T-cell (primary cell): Measurements from ENCODE around the gene ATP2A1. TPM values are rescaled to one million over a fixed set of nuclear protein-coding genes. Genes with fewer than 3 reads are reported as not detected.

Experiments used
- ATAC-seq, 4 experiments: fragments of 200-7000 bp in 3 of 4; fragments of 150-1000 bp in 1 of 4; cut with Tn5 transposase; replicated peaks in 1 of 4; 1 replicate in 3 of 4; 2 replicates in 1 of 4; pipeline ENCODE4 v1.10.0; 2021; ENCODE audit warnings: moderate library complexity in 3 of 4, mild to moderate bottlenecking in 2 of 4, moderate number of reproducible peaks in 1 of 4
- CTCF ChIA-PET, 2 donors: fragments of 300-600 bp; sonication (Branson Sonifier 250); formaldehyde crosslinking; loops; one replicate each; lab custom pipeline; 2022; ENCODE audit warnings: antibody characterized with exemption in 2 of 2; lab: Charles Lee
- POLR2A ChIA-PET, 2 donors: fragments of 300-600 bp; sonication (Branson Sonifier 250); formaldehyde crosslinking; loops; one replicate each; lab custom pipeline; 2022; ENCODE audit warnings: antibody characterized with exemption in 2 of 2; lab: Charles Lee
- DNase-seq, 35 experiments: peaks; one replicate each; pipeline versions ENCODE4 v3.0.0 to v3.0.0-alpha.2; 2013 to 2023
- H3K27ac ChIP-seq: one replicate; pipeline ENCODE4 v1.5.1; 2013; ENCODE audit warnings: low read length
- H3K27me3 ChIP-seq, 2 experiments: replicated peaks in 1 of 2; 1 replicate in 1 of 2; 2 replicates in 1 of 2; pipeline versions ENCODE4 v1.6.1 to v1.7.0; 2013; ENCODE audit warnings: low read length in 1 of 2, mixed read lengths in 1 of 2; ENCODE audit not compliant: control insufficient read depth in 2 of 2, insufficient read depth in 2 of 2; ENCODE audit errors: extremely low read depth in 1 of 2
- H3K36me3 ChIP-seq, 2 donors: 1 replicate in 1 of 2; 2 replicates in 1 of 2; pipeline versions ENCODE4 v1.6.1 to v1.7.0; 2013; ENCODE audit warnings: low read length in 1 of 2; ENCODE audit not compliant: control insufficient read depth in 2 of 2, insufficient read depth in 1 of 2; ENCODE audit errors: extremely low read depth in 1 of 2
- H3K4me1 ChIP-seq, 2 experiments: 1 replicate in 1 of 2; 2 replicates in 1 of 2; pipeline versions ENCODE4 v1.6.1 to v1.7.0; 2013; ENCODE audit warnings: low read length in 2 of 2, mixed read lengths in 1 of 2; ENCODE audit not compliant: insufficient read depth in 2 of 2, control insufficient read depth in 1 of 2; ENCODE audit errors: extremely low read depth in 1 of 2
- H3K4me3 ChIP-seq, 2 donors: 1 replicate in 1 of 2; 2 replicates in 1 of 2; pipeline versions ENCODE4 v1.5.1 to v1.7.0; 2013; ENCODE audit warnings: mild to moderate bottlenecking in 2 of 2, low read length in 1 of 2, moderate library complexity in 1 of 2; ENCODE audit not compliant: control insufficient read depth in 1 of 2; ENCODE audit errors: extremely low read depth in 1 of 2
- H3K9me3 ChIP-seq: 2 replicates; pipeline ENCODE4 v1.7.0; 2013
- H3K27ac Mint-ChIP-seq, 2 donors: one replicate each; pipeline ENCODE4 v1.8.0; 2020 to 2021; ENCODE audit warnings: mild to moderate bottlenecking in 2 of 2, mixed read lengths in 2 of 2
- H3K27me3 Mint-ChIP-seq, 2 donors: one replicate each; pipeline ENCODE4 v1.8.0; 2021 to 2022; ENCODE audit warnings: mixed read lengths in 2 of 2
- H3K36me3 Mint-ChIP-seq: one replicate; pipeline ENCODE4 v1.8.0; 2021; ENCODE audit warnings: mixed read lengths
- H3K4me1 Mint-ChIP-seq, 3 donors: one replicate each; pipeline ENCODE4 v1.8.0; 2020 to 2022; ENCODE audit warnings: mixed read lengths in 3 of 3, mild to moderate bottlenecking in 1 of 3
- H3K4me3 Mint-ChIP-seq, 3 donors: one replicate each; pipeline ENCODE4 v1.8.0; 2020 to 2022; ENCODE audit warnings: mild to moderate bottlenecking in 3 of 3, mixed read lengths in 3 of 3, moderate library complexity in 3 of 3
- H3K9me3 Mint-ChIP-seq, 3 donors: one replicate each; pipeline ENCODE4 v1.8.0; 2020 to 2022; ENCODE audit warnings: mixed read lengths in 3 of 3
- WGBS: methylation state at CpG from one replicate; pipeline ENCODE4 v1.1.5; 2013; ENCODE audit warnings: missing lambda C conversion rate; ENCODE audit not compliant: insufficient coverage; 5-methylcytosine and 5-hydroxymethylcytosine counted together
- total RNA-seq, 35 experiments: library from RNA in 6 of 35; stranded (reverse) in 6 of 35; fragments of 120-200 nt in 1 of 35; gene quantifications; one replicate each; pipeline versions ENCODE4 v1.2.1 to v1.2.4 and lab custom pipeline; 2013 to 2026

ATP2A1 gene
- total RNA-seq, 5 donors from 2014 or later (not counting 1 experiment from before 2014, with no cell fraction given): 0.82 to 1.6 (median 0.95) TPM

DNA sequence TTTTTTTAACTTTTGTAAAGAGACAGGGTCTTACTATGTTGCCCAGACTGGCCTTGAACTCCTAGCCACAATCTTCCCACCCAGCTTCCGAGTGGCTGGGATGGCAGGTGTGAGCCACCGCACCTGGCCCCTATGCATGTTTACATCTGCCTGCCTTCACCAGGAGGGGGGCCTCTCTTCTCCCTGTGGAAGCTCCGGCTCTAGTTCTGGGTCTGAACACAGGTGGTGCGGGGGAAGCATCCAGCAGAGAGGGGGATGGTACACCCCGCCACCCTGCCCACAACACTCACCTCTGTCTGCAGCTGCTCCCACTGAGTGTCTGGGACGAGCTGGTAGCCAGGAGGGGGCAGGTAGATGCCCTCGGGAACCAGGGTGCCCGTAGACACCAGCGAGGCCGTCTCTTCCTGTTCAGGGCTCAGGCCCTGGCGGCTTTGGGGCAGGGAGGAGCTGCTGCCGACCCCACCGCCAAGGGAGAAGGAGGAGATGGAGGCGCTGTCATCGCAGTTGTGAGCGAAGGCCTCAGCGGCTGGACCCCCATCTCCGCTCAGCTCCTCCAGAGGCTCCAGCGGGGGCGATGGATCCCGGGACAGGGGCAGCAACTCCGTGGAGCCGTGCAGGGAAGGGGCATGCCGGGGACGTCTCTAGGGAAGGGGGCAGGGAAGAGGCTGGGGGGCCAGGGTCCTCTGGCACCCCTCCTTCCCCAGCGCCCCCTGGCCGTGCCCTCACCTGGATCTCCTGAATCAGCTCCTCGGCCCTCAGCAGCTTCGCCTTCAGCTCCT, 35.8 kb downstream of the ATP2A1 start:
- POLR2A ChIA-PET: interaction anchor here in 1 of 2 donors (0.5 kb wide), 1 partner anchor 24 kb away, joined by 3 read pairs; no protein-coding TSS in a partner anchor
- Histone ChIP-seq H3K27me3 (no peaks in the 10 kb centered on the region), H3K27ac (no peak overlapping the region), H3K4me3 (no peak overlapping the region), H3K9me3 (no peaks in the 10 kb centered on the region), H3K4me1 (no peaks in the 10 kb centered on the region), H3K36me3 (peaks cover 22 to 41% of the 10 kb centered on the region in 2 donors)
- Mint-ChIP-seq H3K27ac (no peak overlapping the region), H3K9me3 (no peaks in the 10 kb centered on the region), H3K4me3 (no peak overlapping the region), H3K36me3 (peaks cover 26% of the 10 kb centered on the region), H3K27me3 (no peaks in the 10 kb centered on the region), H3K4me1 (no peaks in the 10 kb centered on the region)
- CTCF ChIA-PET: no interaction called here
- WGBS: 95% methylated on average over 15 of the region's 29 CpGs
- ATAC-seq (no peak), DNase-seq (no peak)

DNA sequence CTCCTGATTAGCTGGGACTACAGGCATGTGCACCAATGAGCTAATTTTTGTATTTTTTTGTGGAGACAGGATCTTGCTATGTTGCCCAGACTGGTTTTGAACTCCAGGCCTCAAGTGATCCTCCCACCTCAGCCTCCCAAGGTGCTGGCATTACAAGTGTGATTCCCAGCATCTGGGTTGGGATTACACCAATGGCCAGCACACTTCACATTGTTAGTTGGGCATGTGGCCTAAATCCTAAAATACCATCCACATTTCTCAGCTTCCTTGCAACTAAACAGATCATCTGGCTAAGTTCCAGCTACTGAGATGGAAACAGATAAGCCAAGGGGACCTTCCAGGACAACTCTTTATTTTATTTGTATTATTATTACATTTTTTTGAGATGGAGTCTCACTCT, 36.9 kb downstream of the ATP2A1 start:
- no peak overlapping the region for H3K27ac Mint-ChIP-seq
- H3K27me3 Mint-ChIP-seq: no peaks in the 10 kb centered on the region
- ATAC-seq (no peak), DNase-seq (no peak)
- H3K4me1 ChIP-seq: no peaks in the 10 kb centered on the region
- CTCF ChIA-PET: interaction anchor here (0.6 kb wide), 2 partner anchors 38 to 84 kb away, joined by 3 to 5 read pairs; no protein-coding TSS in a partner anchor
- peaks cover 18 to 49% of the 10 kb centered on the region in 2 donors for H3K36me3 ChIP-seq
- H3K9me3 Mint-ChIP-seq: no peaks in the 10 kb centered on the region
- H3K9me3 ChIP-seq: no peaks in the 10 kb centered on the region
- H3K4me1 Mint-ChIP-seq: no peaks in the 10 kb centered on the region
- H3K27me3 ChIP-seq: no peaks in the 10 kb centered on the region
- H3K27ac ChIP-seq: no peak overlapping the region
- peaks cover 31% of the 10 kb centered on the region for H3K36me3 Mint-ChIP-seq
- no peak overlapping the region for H3K4me3 Mint-ChIP-seq
- POLR2A ChIA-PET: interaction anchor here in 1 of 2 donors (0.5 kb wide), 1 partner anchor 23 kb away, joined by 3 read pairs; no protein-coding TSS in a partner anchor
- H3K4me3 ChIP-seq: no peak overlapping the region

GRCh38 chr16:28917095-28917494, 38.8 kb downstream of the ATP2A1 start:
- no peaks in the 10 kb centered on the region for H3K4me1 ChIP-seq
- DNase-seq: no peak
- peaks cover 36% of the 10 kb centered on the region for H3K36me3 Mint-ChIP-seq
- no peaks in the 10 kb centered on the region for H3K4me1 Mint-ChIP-seq
- no peak overlapping the region for H3K4me3 ChIP-seq
- no peak overlapping the region for H3K27ac ChIP-seq
- CTCF ChIA-PET: interaction anchor here (0.7 to 1.1 kb wide), 2 partner anchors 28 to 57 kb away, joined by 6 to 9 read pairs; no protein-coding TSS in a partner anchor
- ATAC-seq: no peak
- H3K4me3 Mint-ChIP-seq: no peak overlapping the region
- H3K9me3 ChIP-seq: no peaks in the 10 kb centered on the region
- peaks cover 9 to 46% of the 10 kb centered on the region in 2 donors for H3K36me3 ChIP-seq
- no peaks in the 10 kb centered on the region for H3K9me3 Mint-ChIP-seq
- WGBS: 93% methylated on average over 7 of the region's 7 CpGs
- H3K27ac Mint-ChIP-seq: no peak overlapping the region
- H3K27me3 ChIP-seq: no peaks in the 10 kb centered on the region
- POLR2A ChIA-PET: interaction anchor here (0.7 kb wide), 2 partner anchors 22 to 407 kb away, joined by 3 to 4 read pairs; no protein-coding TSS in a partner anchor
- no peaks in the 10 kb centered on the region for H3K27me3 Mint-ChIP-seq

- ATAC-seq (no peak), DNase-seq (no peak)
- Mint-ChIP-seq H3K36me3 (peaks cover 28% of the 10 kb centered on the region), H3K4me1 (peaks cover 4 to 5% (median 4%) of the 10 kb centered on the region in 3 donors), H3K27ac (no peak overlapping the region), H3K4me3 (no peak overlapping the region), H3K27me3 (no peaks in the 10 kb centered on the region), H3K9me3 (no peaks in the 10 kb centered on the region)
- H3K36me3 ChIP-seq: peaks cover 6 to 46% of the 10 kb centered on the region in 2 donors
- no peaks in the 10 kb centered on the region for H3K4me1 ChIP-seq
- no peaks in the 10 kb centered on the region for H3K9me3 ChIP-seq
- no peak overlapping the region for H3K4me3 ChIP-seq
- CTCF ChIA-PET: no interaction called here
- H3K27me3 ChIP-seq: no peaks in the 10 kb centered on the region
- no peak overlapping the region for H3K27ac ChIP-seq
- 100% methylated on average over 1 of the region's 3 CpGs for WGBS
- POLR2A ChIA-PET: no interaction called here
Measured at GRCh38 chr16:28918698-28919097, 40.4 kb downstream of the ATP2A1 start.

GRCh38 chr16:28923231-28923587, 44.9 kb downstream of the ATP2A1 start:
- no peak overlapping the region for H3K4me3 ChIP-seq
- no CpG with 5 or more reads among the region's 3 CpGs for WGBS
- DNase-seq (no peak), ATAC-seq (no peak)
- H3K4me1 ChIP-seq: peaks cover 2 to 12% of the 10 kb centered on the region in 2 experiments
- no peaks in the 10 kb centered on the region for H3K27me3 ChIP-seq
- no peak overlapping the region for H3K27ac ChIP-seq
- H3K36me3 ChIP-seq: peaks cover 0 to 23% of the 10 kb centered on the region in 2 donors
- peak overlapping the region; percentile 63 to 96 (median 92) for H3K4me3 Mint-ChIP-seq
- H3K27me3 Mint-ChIP-seq: no peaks in the 10 kb centered on the region
- peaks cover 14 to 25% (median 16%) of the 10 kb centered on the region in 3 donors for H3K4me1 Mint-ChIP-seq
- POLR2A ChIA-PET: interaction anchor here (0.6 kb wide), 2 partner anchors 22 to 1541 kb away, joined by 3 read pairs; no protein-coding TSS in a partner anchor
- H3K9me3 Mint-ChIP-seq: no peaks in the 10 kb centered on the region
- CTCF ChIA-PET: interaction anchor here in 1 of 2 donors (0.9 kb wide), 1 partner anchor 13 kb away, joined by 6 read pairs; no protein-coding TSS in a partner anchor
- peak overlapping the region; percentile 77 to 88 for H3K27ac Mint-ChIP-seq
- H3K9me3 ChIP-seq: no peaks in the 10 kb centered on the region
- H3K36me3 Mint-ChIP-seq: peaks cover 12% of the 10 kb centered on the region

DNA sequence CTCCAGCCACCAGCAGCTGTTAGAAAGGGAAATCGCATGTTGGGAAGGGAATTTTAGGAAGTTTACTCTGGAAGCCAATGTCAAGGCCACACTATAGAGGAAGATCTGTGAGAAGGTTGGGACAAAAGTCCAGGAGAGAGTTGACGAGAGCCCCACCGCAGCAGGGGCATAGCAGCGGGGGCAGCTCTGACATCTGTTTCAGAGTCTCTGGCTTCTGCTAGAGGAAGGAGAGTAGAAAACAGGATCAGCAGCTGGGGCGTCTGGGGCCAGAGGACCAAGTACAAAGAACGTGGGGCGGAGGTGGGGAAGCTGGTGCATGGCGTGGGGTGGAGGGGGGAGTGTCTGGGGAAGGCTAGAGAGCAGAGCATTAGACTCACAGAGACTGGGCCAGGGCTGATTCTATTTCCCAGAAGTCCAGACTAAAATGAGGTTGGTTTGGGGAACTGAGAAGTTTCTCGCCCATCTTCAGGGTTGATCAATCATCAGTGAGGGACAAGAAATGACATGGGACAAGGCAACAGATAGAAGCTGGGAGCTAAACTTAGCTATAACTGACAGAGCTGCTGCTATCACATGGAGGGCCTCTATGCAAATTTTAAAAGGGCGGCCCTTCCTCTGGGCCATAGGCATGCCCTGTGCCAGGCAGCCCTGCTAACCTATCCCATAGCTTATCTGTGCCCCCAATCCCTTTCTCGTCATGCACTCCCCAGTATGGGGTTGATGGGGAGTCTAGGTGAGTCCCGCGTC, 45.5 kb downstream of the ATP2A1 start:
- 94% methylated on average over 10 of the region's 13 CpGs for WGBS
- peaks cover 0 to 19% of the 10 kb centered on the region in 2 donors for H3K36me3 ChIP-seq
- H3K9me3 ChIP-seq: no peaks in the 10 kb centered on the region
- peaks cover 14 to 25% (median 16%) of the 10 kb centered on the region in 3 donors for H3K4me1 Mint-ChIP-seq
- H3K27ac Mint-ChIP-seq: peak overlapping the region; percentile 88 to 98
- no peaks in the 10 kb centered on the region for H3K27me3 ChIP-seq
- DNase-seq (no peak), ATAC-seq (no peak)
- CTCF ChIA-PET: interaction anchor here in 1 of 2 donors (0.9 kb wide), 1 partner anchor 13 kb away, joined by 3 read pairs; no protein-coding TSS in a partner anchor
- peak overlapping the region; percentile 92 to 96 (median 94) for H3K4me3 Mint-ChIP-seq
- H3K4me3 ChIP-seq: no peak overlapping the region
- peaks cover 2 to 12% of the 10 kb centered on the region in 2 experiments for H3K4me1 ChIP-seq
- H3K36me3 Mint-ChIP-seq: peaks cover 12% of the 10 kb centered on the region
- H3K27me3 Mint-ChIP-seq: no peaks in the 10 kb centered on the region
- H3K9me3 Mint-ChIP-seq: no peaks in the 10 kb centered on the region
- H3K27ac ChIP-seq: peak overlapping the region; percentile 91
- POLR2A ChIA-PET: interaction anchor here in 1 of 2 donors (0.6 kb wide), 1 partner anchor 22 kb away, joined by 3 read pairs; no protein-coding TSS in a partner anchor
